Chondrocyte (in vitro differentiated cells): ENCODE results near the gene SMLR1. TPM values are rescaled to one million over a fixed set of nuclear protein-coding genes. Genes with fewer than 3 reads are reported as not detected.

Experiments
- DNase-seq: peaks from one replicate; pipeline ENCODE4 v3.0.0; 2021; ENCODE audit warnings: mixed read lengths, low spot score
- H3K27ac Mint-ChIP-seq: one replicate; pipeline ENCODE4 v1.8.0; 2021; ENCODE audit warnings: mild to moderate bottlenecking, moderate library complexity, mixed read lengths; ENCODE audit not compliant: unreplicated experiment
- H3K27me3 Mint-ChIP-seq: 2 replicates; pipeline ENCODE4 v1.8.0; 2021; ENCODE audit warnings: low read depth, mixed read lengths
- H3K36me3 Mint-ChIP-seq: 2 replicates; pipeline ENCODE4 v1.8.0; 2021; ENCODE audit warnings: low read depth, mixed read lengths
- H3K4me1 Mint-ChIP-seq: 2 replicates; pipeline ENCODE4 v1.8.0; 2021; ENCODE audit warnings: low read depth, mild to moderate bottlenecking, mixed read lengths
- H3K4me3 Mint-ChIP-seq: one replicate; pipeline ENCODE4 v1.8.0; 2021; ENCODE audit warnings: mild to moderate bottlenecking, moderate library complexity, mixed read lengths; ENCODE audit not compliant: unreplicated experiment
- H3K9me3 Mint-ChIP-seq: 2 replicates; pipeline ENCODE4 v1.8.0; 2021; ENCODE audit warnings: low read depth, mixed read lengths
- total RNA-seq: library from RNA; stranded (reverse); gene quantifications from 3 replicates; pipeline ENCODE4 v1.2.1, GENCODE V29; 2021
- TF ChIP-seq, protein P1 (sequence below): fragments of 200-600 bp; sonication (generic); IDR thresholded peaks from 2 replicates; pipeline ENCODE4 v1.5.0; 2021; ENCODE audit warnings: antibody characterized with exemption, mild to moderate bottlenecking, moderate library complexity

SMLR1 gene
- total RNA-seq, 1 donor from 2014 or later: not detected

DNA sequence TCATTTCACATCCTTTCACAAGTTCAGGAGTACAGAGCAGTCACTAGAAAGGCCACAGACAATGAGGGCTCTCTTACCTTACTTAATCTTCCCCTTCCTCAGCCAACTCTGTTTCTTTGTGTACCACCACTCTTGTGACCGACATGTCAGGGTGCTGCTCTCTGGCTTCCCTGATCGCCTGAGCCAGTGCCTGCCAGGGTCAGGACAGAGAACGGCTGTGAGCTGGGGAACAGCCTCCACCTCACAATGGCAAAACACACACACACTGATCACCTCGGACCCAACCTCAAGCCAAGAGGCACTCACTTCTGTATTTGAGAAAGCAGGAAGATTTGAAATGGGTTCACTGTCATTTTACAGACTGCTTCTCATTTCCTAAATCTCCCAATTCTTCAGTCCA, 30.8 kb downstream of the SMLR1 start:
- Mint-ChIP-seq H3K36me3 (peaks cover 15% of the 10 kb centered on the region), H3K4me1 (peaks cover 13% of the 10 kb centered on the region), H3K27me3 (no peaks in the 10 kb centered on the region), H3K27ac (no peak overlapping the region), H3K9me3 (peaks cover 8% of the 10 kb centered on the region), H3K4me3 (no peak overlapping the region)
- DNase-seq: no peak
- TF ChIP-seq, protein P1, sequence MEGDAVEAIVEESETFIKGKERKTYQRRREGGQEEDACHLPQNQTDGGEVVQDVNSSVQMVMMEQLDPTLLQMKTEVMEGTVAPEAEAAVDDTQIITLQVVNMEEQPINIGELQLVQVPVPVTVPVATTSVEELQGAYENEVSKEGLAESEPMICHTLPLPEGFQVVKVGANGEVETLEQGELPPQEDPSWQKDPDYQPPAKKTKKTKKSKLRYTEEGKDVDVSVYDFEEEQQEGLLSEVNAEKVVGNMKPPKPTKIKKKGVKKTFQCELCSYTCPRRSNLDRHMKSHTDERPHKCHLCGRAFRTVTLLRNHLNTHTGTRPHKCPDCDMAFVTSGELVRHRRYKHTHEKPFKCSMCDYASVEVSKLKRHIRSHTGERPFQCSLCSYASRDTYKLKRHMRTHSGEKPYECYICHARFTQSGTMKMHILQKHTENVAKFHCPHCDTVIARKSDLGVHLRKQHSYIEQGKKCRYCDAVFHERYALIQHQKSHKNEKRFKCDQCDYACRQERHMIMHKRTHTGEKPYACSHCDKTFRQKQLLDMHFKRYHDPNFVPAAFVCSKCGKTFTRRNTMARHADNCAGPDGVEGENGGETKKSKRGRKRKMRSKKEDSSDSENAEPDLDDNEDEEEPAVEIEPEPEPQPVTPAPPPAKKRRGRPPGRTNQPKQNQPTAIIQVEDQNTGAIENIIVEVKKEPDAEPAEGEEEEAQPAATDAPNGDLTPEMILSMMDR: no peak

DNA sequence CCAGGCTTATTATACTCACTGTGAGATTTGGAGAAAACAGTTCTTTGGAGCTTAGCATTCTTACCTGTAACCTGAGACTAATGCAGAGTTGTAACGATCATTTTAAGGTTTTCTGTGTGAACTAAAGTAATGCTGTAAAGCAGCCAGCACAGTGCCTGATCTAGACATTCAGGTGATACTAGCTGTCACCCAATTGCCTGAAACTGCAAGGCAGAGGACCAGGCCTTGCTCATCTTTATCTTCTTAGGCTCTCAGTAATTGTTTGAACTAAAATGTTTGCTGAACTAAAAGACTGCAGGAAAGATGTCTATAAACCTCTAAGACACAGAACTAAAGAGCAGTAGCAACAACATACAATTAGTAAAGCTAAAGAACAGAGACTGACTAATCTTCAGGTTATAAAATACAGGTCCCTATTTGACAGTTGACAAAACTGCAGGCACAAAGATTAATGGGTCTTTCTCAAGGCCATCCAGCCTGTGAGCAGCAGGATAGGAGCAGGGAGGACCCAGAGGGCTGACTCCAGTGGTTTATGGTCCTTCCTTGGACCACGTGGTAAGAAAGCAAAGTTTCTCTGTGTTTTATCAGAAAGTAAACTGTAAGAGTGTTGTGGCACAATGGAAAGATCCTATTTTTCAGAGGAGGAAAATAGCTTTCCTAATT, 31.4 kb downstream of the SMLR1 start:
- Mint-ChIP-seq H3K27ac (no peak overlapping the region), H3K9me3 (peaks cover 8% of the 10 kb centered on the region), H3K4me3 (no peak overlapping the region), H3K27me3 (no peaks in the 10 kb centered on the region), H3K36me3 (peaks cover 15% of the 10 kb centered on the region), H3K4me1 (peaks cover 7% of the 10 kb centered on the region)
- TF ChIP-seq, protein P1: no peak
- DNase-seq: no peak

DNA sequence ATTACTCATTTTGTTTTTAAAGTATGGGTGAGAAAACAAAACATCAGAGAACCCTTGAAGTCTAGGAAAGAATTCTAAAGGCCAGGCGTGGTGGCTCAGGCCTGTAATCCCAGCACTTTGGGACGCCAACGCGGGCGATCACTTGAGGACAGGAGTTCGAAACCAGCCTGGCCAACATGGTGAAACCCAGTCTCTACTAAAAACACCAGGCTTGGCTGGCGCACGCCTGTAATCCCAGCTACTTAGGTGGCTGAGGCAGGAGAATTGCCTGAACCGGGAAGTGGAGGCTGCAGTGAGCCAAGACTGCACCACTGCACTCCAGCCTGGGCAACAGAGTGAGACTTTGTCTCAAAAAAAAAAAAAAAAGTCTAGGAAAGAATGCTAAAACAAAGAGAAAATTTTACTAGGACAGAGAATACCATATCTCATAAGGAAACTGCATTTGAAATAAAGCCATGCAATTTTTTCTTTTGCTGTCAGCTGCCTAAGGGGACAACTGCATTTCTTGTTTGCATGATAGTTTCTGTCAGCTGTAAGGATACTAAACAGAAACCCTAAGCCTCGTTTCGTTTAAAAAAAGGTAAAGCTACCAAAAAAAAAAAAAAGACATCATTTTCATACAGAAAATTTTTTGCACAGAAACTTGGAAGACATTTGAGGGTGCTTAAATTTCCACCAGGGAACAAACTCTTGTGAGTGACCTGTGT, 32.1 kb downstream of the SMLR1 start:
- TF ChIP-seq, protein P1: no peak
- H3K36me3 Mint-ChIP-seq: peaks cover 18% of the 10 kb centered on the region
- no peak overlapping the region for H3K27ac Mint-ChIP-seq
- peaks cover 8% of the 10 kb centered on the region for H3K9me3 Mint-ChIP-seq
- H3K27me3 Mint-ChIP-seq: no peaks in the 10 kb centered on the region
- DNase-seq: no peak
- no peak overlapping the region for H3K4me3 Mint-ChIP-seq
- H3K4me1 Mint-ChIP-seq: peaks cover under 1% of the 10 kb centered on the region

DNA sequence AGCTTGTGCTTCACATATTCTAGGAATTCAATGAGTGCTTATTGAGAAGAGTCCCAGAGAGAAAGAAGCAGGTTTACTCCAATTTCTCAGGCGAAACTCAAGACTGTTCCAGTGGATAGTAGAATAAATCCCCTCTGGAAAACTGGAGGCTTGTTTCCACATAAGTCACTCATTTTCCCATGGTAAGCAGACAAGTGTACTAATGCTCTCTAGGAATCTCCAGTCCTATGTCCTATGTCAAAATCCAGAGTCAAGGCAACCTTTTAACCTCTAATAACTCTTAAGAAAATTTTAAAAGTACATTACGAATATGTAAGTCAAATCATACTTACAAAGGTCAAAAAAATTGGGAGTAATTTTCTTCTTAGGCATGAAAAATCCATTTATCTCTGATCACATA, 35.2 kb downstream of the SMLR1 start:
- Mint-ChIP-seq H3K4me3 (no peak overlapping the region), H3K9me3 (no peaks in the 10 kb centered on the region), H3K27ac (no peak overlapping the region), H3K27me3 (no peaks in the 10 kb centered on the region), H3K36me3 (peaks cover 18% of the 10 kb centered on the region), H3K4me1 (no peaks in the 10 kb centered on the region)
- TF ChIP-seq, protein P1: no peak
- DNase-seq: no peak

DNA sequence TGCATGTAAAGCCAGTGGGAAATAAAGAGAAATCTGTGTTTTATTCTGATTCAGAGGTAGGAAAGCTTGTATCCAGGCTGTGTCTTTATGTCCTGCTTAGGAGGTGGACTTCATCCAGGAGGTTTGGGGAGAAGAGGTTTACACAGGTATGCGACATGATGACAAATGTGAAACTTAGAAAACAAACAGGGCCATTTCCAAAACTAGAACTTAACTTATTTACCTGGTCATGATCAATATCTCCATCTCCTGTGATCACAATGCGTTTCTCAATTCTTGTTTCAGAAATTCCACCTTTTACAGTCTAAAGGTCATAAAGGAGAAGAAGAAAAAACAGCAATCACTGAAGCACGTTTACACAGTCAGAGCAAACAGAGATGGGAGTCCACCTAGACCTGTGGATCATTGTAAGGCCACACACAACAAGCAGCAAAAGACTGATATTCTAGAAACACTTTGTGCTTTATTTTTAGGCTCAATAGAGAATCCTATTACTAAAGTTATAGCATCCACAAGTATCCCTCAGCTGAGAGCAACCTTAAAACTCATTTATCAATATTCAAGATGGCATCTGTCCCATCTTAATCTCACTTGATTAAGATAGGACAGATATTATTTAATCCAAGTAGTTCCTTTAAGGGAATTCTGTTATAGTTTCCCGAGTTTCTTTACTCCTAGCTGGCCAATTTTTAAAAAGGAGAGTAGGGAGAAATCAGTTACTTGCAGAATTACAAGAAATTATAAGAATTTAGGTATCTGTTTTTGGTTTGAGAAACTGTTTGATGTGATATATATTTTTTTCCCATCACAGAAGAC, 36.4 kb downstream of the SMLR1 start:
- peaks cover 16% of the 10 kb centered on the region for H3K36me3 Mint-ChIP-seq
- TF ChIP-seq, protein P1: no peak
- no peaks in the 10 kb centered on the region for H3K9me3 Mint-ChIP-seq
- no peak overlapping the region for H3K4me3 Mint-ChIP-seq
- no peak overlapping the region for H3K27ac Mint-ChIP-seq
- DNase-seq: no peak
- H3K27me3 Mint-ChIP-seq: no peaks in the 10 kb centered on the region
- H3K4me1 Mint-ChIP-seq: peaks cover 1% of the 10 kb centered on the region
